VCaP (cell line): ENCODE measurements around the gene DPAGT1.

Experiments
- H3K27ac ChIP-seq: fragments of 450-650 bp; 2 replicates; pipeline ENCODE4 v1.5.1; 2017
- TF ChIP-seq, protein P1 (sequence below): fragments of 450-650 bp; conservative IDR thresholded peaks from 2 replicates; pipeline ENCODE4 v1.5.1; 2017; ENCODE audit warnings: mild to moderate bottlenecking, moderate library complexity

DPAGT1 gene

DNA sequence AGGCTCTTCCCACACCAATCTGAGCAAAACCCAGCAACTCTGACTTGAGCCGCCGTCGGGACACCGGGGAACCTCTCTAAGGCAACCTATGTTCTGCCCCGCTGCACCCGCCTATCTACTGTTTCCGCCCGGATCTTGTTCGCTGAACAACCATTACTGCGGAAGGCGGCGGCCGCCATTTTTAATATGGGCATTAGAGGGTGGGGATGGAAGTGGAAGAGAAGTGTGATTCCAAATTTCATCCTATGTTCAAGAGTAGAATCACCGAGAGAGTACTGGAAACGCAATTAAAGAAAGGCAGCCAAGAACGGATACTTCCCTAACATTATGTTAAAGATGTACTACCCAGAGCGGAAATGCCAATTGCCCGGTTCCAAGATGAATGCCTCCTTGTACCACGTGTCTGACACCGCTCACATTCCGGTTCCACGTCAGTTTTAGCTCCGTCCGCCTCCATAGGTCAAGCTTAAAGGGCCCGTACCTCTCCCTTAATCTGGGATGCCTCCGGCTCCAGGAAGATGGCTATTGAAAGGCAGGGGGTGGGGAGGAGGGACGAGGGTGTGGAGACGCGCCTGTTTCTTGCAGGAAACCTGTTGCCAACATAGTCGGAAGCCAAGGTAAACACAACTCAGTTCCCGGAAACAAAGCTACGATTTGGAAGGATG lies at the start of gene DPAGT1:
TSS of gene DPAGT1 (minus strand) at position 95 of the 665 bp plus-strand sequence. CDS start 198 bp downstream, outside the sequence.
- TF ChIP-seq, protein P1, sequence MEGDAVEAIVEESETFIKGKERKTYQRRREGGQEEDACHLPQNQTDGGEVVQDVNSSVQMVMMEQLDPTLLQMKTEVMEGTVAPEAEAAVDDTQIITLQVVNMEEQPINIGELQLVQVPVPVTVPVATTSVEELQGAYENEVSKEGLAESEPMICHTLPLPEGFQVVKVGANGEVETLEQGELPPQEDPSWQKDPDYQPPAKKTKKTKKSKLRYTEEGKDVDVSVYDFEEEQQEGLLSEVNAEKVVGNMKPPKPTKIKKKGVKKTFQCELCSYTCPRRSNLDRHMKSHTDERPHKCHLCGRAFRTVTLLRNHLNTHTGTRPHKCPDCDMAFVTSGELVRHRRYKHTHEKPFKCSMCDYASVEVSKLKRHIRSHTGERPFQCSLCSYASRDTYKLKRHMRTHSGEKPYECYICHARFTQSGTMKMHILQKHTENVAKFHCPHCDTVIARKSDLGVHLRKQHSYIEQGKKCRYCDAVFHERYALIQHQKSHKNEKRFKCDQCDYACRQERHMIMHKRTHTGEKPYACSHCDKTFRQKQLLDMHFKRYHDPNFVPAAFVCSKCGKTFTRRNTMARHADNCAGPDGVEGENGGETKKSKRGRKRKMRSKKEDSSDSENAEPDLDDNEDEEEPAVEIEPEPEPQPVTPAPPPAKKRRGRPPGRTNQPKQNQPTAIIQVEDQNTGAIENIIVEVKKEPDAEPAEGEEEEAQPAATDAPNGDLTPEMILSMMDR, result no peak
- peak within 1 kb of the TSS; percentile 99 for H3K27ac ChIP-seq

DNA sequence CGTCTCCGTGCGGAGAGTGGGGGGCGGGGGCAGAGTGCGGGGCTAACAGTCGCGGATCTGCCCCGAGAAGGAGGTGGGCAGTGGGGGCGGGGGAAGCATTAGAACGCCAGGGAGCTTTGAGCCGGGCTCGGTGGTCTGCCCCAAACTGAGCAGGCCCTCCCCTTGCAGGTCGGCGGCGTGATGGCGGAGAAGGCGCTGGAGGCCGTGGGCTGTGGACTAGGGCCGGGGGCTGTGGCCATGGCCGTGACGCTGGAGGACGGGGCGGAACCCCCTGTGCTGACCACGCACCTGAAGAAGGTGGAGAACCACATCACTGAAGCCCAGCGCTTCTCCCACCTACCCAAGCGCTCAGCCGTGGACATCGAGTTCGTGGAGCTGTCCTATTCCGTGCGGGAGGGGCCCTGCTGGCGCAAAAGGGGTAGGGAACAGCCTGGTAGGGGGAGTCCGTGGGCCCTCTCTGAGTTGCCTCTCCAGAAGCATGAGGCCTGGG lies 48.2 kb upstream of the DPAGT1 start:
- no peak overlapping the region for H3K27ac ChIP-seq
- TF ChIP-seq, protein P1, result no peak

DNA sequence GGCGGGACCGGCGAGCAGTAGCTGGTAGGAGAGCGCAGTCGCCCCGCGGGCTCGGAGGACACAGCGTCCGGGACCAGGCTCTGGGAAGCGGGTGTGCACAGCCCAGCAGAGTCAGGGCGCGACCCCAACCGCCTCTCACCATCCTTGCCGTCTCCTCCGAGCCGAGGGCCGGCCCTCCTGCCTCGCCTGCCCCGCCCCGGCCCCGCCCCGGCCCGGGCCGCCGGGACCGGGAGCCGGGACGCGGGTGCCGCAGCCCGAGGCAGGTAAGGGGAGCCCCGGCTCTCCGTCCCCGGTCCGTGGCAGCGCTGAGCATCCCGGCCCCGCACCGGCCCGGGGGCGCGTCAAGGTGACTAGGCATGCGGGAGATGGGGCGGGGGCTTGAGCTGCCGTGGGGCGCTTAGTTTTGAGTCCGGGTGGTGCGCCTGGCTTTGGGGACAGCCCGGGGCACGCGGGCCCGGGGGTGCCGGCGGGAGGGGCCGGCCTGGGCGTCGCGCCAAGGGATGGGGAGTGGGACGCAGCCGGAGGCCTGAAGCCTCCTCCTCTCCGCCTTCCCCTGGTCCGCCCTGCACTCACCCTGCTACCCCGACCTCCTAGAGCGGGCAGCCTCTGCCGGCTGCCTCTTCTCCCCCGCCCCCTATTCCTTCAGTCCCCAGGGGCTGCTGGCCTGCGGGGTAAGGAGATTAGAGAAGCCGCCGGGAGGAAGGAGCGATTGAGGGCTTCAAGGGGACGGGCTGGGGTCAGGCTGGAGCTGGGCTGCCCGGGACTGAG lies 47.5 kb upstream of the DPAGT1 start, which contains the start of gene ABCG4:
TSS of gene ABCG4 (plus strand) at position 35 of the 768 bp plus-strand sequence. CDS start 914 bp downstream, outside the sequence.
- TF ChIP-seq, protein P1, result no peak

DNA sequence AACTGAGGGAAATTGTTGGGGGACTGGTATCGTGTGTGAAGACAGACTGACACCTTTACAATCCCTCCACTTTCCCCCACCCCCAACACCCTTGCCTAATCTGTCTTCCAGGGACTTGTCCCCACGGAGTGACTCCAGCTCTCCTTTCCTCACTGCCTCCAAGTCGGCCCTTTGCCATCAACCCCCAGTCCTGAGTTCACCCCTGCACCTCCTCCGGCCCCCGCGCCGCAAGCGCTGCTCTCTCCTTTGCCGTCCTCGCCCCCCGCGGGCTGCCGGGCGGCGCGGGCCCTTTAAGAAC lies 47.0 kb upstream of the DPAGT1 start:
- TF ChIP-seq, protein P1, result no peak
- peak overlapping the region; percentile 47; the same call in 1 of the 2 replicates for H3K27ac ChIP-seq

More for the DNA sequence above, 47.5 kb upstream of the DPAGT1 start, which contains the start of gene ABCG4:
- peak within 1 kb of the TSS; percentile 47; the same call in 1 of the 2 replicates for H3K27ac ChIP-seq

DNA sequence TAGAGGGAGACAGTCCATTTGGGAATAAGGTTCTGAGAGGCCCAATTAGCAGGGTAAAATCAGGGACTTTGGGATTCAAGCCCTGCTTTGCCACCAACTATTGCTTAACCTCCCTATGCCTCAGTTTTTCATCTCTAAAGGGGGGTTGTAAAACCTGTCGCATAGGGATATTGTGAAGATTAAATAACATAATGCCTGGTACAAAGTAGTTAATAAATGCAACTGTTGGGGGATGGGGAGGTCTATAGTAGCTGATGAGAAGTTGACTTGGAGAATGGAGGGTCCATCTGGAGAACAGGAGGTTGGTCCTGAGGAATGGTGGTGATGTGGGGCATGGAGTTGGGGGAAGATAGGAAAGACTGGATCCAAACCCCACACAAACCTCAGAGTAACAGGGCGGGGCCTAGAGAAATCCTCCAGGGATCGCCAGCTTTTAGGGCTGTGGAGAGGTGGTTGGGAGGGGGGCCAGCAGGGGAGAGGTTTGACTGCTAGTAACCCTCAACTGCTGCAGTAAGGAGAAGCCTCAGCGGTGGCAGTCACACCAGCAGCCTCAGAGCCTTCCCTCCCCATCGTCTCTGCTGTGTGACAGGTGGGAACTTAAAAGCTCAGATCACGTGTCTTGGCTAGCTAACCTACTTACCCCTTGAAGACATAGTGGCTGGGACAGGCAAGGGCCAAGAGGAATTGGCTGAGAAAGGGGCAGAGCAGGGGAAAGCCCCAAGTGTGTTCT lies 46.1 kb upstream of the DPAGT1 start:
- TF ChIP-seq, protein P1, result no peak
- no peak overlapping the region for H3K27ac ChIP-seq

DNA sequence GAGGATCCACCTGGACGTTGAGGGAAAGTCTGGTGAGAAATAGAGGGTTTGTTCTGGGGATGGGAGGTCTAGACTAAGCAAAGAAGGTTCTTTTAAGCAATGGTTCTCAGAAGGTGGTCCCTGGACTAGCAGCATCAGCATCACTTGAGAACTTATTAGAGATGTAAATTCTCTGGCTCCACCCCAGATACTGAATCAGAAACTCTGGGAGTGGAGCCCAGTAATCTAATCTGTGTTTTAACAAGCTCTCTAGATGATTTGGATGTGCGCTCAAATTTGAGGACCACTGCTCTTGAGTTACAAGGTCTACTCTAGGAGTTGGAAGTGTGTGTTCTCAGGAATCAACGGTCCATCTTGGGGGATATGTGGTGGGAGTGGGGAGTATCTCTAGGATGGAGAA lies 43.9 kb upstream of the DPAGT1 start:
- TF ChIP-seq, protein P1, result no peak

More for the DNA sequence above, 43.9 kb upstream of the DPAGT1 start:
- no peak overlapping the region for H3K27ac ChIP-seq
